GM23338 (cell line): ENCODE data around the gene OCEL1. TPM values are rescaled to one million over a fixed set of nuclear protein-coding genes. Genes with fewer than 3 reads are reported as not detected.
A peak's percentile ranks its signal among the peaks of the same experiment; 100 is the strongest.

Source experiments
- ATAC-seq: fragments of 200-7000 bp; cut with Tn5 transposase; 3 replicates; pipeline ENCODE4 v1.9.1; 2020
- DNase-seq: peaks from one replicate; pipeline ENCODE4 v3.0.0-alpha.2; 2015; ENCODE audit warnings: low spot score
- H2AFZ ChIP-seq: fragments of 200-600 bp; sonication (generic); 2 replicates; pipeline ENCODE4 v1.8.0; 2016; ENCODE audit warnings: antibody characterized with exemption, mild to moderate bottlenecking, moderate library complexity
- H3F3A ChIP-seq: fragments of 200-600 bp; sonication (generic); replicated peaks from 2 replicates; pipeline ENCODE4 v1.8.0; 2017; ENCODE audit warnings: antibody characterized with exemption, mixed run types, low read depth
- H3K27ac ChIP-seq: fragments of 200-600 bp; sonication (generic); 2 replicates; pipeline ENCODE4 v1.6.1; 2016; ENCODE audit warnings: low read depth
- H3K27me3 ChIP-seq: fragments of 200-600 bp; sonication (generic); 2 replicates; pipeline ENCODE4 v1.8.0; 2016; ENCODE audit warnings: mild to moderate bottlenecking, mixed run types, moderate library complexity; ENCODE audit not compliant: insufficient read depth
- H3K36me3 ChIP-seq: fragments of 200-600 bp; sonication (generic); 2 replicates; pipeline ENCODE4 v1.8.0; 2016; ENCODE audit warnings: mild to moderate bottlenecking; ENCODE audit not compliant: insufficient read depth
- H3K4me1 ChIP-seq: fragments of 200-600 bp; sonication (generic); 2 replicates; pipeline ENCODE4 v1.8.0; 2016; ENCODE audit warnings: mild to moderate bottlenecking, moderate library complexity; ENCODE audit not compliant: insufficient read depth
- H3K4me2 ChIP-seq: fragments of 200-600 bp; sonication (generic); 2 replicates; pipeline ENCODE4 v1.7.1; 2017; ENCODE audit warnings: mixed run types
- H3K4me3 ChIP-seq: fragments of 200-600 bp; sonication (generic); 2 replicates; pipeline ENCODE4 v1.6.1; 2016; ENCODE audit warnings: mixed run types
- H3K79me2 ChIP-seq: fragments of 200-600 bp; sonication (generic); replicated peaks from 2 replicates; pipeline ENCODE4 v1.8.0; 2017; ENCODE audit warnings: mild to moderate bottlenecking; ENCODE audit not compliant: insufficient read depth
- H3K9me2 ChIP-seq: fragments of 200-600 bp; sonication (generic); 2 replicates; pipeline ENCODE4 v1.8.0; 2017; ENCODE audit not compliant: insufficient read depth
- H4K20me1 ChIP-seq: fragments of 200-600 bp; sonication (generic); replicated peaks from 2 replicates; pipeline ENCODE4 v1.8.0; 2017; ENCODE audit warnings: mild to moderate bottlenecking; ENCODE audit not compliant: insufficient read depth
- H3K27ac Mint-ChIP-seq: 2 replicates; pipeline ENCODE4 v1.8.0; 2020; ENCODE audit warnings: inconsistent platforms, mild to moderate bottlenecking, moderate library complexity, mixed read lengths
- H3K27me3 Mint-ChIP-seq: 3 replicates; pipeline ENCODE4 v1.8.0; 2022; ENCODE audit warnings: low read depth, mild to moderate bottlenecking, moderate library complexity, mixed read lengths, inconsistent platforms; ENCODE audit not compliant: insufficient read depth, poor library complexity
- H3K36me3 Mint-ChIP-seq: 3 replicates; pipeline ENCODE4 v1.8.0; 2021; ENCODE audit warnings: low read depth, mild to moderate bottlenecking, inconsistent platforms, moderate library complexity, mixed read lengths
- H3K4me1 Mint-ChIP-seq: 3 replicates; pipeline ENCODE4 v1.8.0; 2020; ENCODE audit warnings: mild to moderate bottlenecking, inconsistent platforms, mixed read lengths
- H3K4me3 Mint-ChIP-seq: 3 replicates; pipeline ENCODE4 v1.8.0; 2021; ENCODE audit warnings: moderate library complexity, mild to moderate bottlenecking, inconsistent platforms, mixed read lengths
- H3K9me3 Mint-ChIP-seq: 3 replicates; pipeline ENCODE4 v1.8.0; 2020; ENCODE audit warnings: moderate library complexity, mild to moderate bottlenecking, inconsistent platforms, mixed read lengths
- CREB1 ChIP-seq: fragments of 250-450 bp; sonication (Bioruptor Pico); IDR thresholded peaks from 2 replicates; pipeline ENCODE4 v1.5.0; 2020; ENCODE audit warnings: low read depth, mild to moderate bottlenecking, moderate library complexity
- ETS1 ChIP-seq: IDR thresholded peaks from 2 replicates; pipeline ENCODE4 v1.6.1; 2016; ENCODE audit warnings: antibody characterized with exemption
- JUNB ChIP-seq: IDR thresholded peaks from one replicate; pipeline ENCODE4 v1.6.1; 2016; ENCODE audit warnings: antibody characterized with exemption; ENCODE audit not compliant: unreplicated experiment
- NANOG ChIP-seq: IDR thresholded peaks from 2 replicates; pipeline ENCODE4 v1.6.1; 2016; ENCODE audit warnings: antibody characterized with exemption, borderline replicate concordance
- POLR2AphosphoS5 ChIP-seq: IDR thresholded peaks from 2 replicates; pipeline ENCODE4 v1.6.1; 2016; ENCODE audit warnings: antibody characterized with exemption, low read depth
- STAT1 ChIP-seq: IDR thresholded peaks from one replicate; pipeline ENCODE4 v1.6.1; 2016; ENCODE audit warnings: antibody characterized with exemption; ENCODE audit not compliant: unreplicated experiment
- ZNF331 ChIP-seq: fragments of 250-450 bp; sonication (Bioruptor Pico); IDR thresholded peaks from 2 replicates; pipeline ENCODE4 v1.5.0; 2020; ENCODE audit warnings: low read depth, mild to moderate bottlenecking, moderate library complexity
- polyA plus RNA-seq: library from polyadenylated mRNA; unstranded; fragments of >200 nt; fragmentation: Nextera tagmentation; extraction: Ambion mirVana; gene quantifications from 2 replicates; pipeline ENCODE4 v1.2.1, GENCODE V29; 2016
- total RNA-seq: library from RNA; depleted of rRNA; stranded (reverse); fragments of >200 nt; shearing (Covaris generic); gene quantifications from 2 replicates; pipeline ENCODE4 v1.2.3, GENCODE V29; 2014
- TF ChIP-seq, protein P1 (sequence below): IDR thresholded peaks from one replicate; pipeline ENCODE4 v1.6.1; 2018; ENCODE audit warnings: antibody characterized with exemption; ENCODE audit not compliant: unreplicated experiment

Gene OCEL1
- total and polyA plus RNA-seq, 2 experiments from 2014 or later = 12.7 to 47.4 TPM

DNA sequence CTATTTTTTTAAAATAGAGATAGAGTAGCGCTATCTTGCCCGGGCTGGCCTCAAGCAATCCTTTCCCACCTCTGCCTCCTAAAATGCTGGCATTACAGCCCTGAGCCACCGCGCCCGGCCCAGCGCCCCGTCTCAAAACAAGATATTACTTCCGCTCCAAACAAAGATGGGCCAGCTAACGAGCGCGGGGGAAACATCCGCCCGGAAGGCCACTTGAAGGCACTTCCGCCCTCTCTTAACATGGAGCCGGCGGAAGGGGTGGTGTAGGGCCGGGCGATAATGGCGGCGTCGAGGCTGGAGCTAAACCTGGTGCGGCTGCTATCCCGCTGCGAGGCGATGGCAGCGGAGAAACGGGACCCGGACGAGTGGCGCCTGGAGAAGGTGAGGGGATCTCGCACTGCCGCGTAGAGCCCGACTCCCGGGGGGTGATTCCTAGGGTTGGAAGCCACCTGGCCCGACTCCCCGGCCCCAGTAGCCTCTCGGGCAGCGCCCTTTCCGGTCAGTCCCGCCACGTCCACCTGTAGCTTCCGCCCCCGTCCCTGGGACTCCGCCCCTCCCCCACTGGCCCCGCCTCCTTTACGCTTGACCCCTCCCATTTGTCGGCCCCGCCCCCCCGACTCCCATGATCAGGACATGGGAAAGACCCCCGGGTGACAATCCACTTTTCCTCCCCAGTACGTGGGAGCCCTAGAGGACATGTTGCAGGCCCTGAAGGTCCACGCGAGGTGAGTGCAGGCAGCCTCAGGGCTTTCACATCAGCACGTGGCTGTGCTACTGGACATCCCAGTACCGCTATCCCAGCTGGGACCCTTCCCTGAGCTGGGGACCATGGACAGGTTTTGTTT, 10.7 kb upstream of the OCEL1 start, which contains the start of gene USE1:
USE1 (plus strand) TSS at position 231 of the 845 bp plus-strand sequence; CDS start at position 280, 49 bp downstream.
- Histone ChIP-seq H3K27me3 (no peaks in the 10 kb centered on the region), H3K4me2 (peak within 1 kb of the TSS; percentile 85), H2AFZ (0 out of 2 replicates have a peak within 1 kb of the TSS, but pooled peaks have one; percentile 78), H3K4me1 (no peaks in the 10 kb centered on the region; the same call in 1 of the 2 replicates), H3K79me2 (no peaks in the 10 kb centered on the region), H3K9me2 (no peaks in the 10 kb centered on the region), H3F3A (peaks cover 12% of the 10 kb centered on the region; the same call in 1 of the 2 replicates), H4K20me1 (no peaks in the 10 kb centered on the region), H3K27ac (peak within 1 kb of the TSS; percentile 89), H3K4me3 (peak within 1 kb of the TSS; percentile 68), H3K36me3 (peaks cover 5% of the 10 kb centered on the region; the same call in 1 of the 2 replicates)
- DNase-seq (peak; percentile 98), ATAC-seq (peak; percentile 94)
- H3K4me1 Mint-ChIP-seq = peaks cover 11% of the 10 kb centered on the region
- peak within 1 kb of the TSS; percentile 98 for H3K27ac Mint-ChIP-seq
- H3K27me3 Mint-ChIP-seq = peaks cover 13% of the 10 kb centered on the region
- H3K4me3 Mint-ChIP-seq = peak within 1 kb of the TSS; percentile 92
- no peak for TF ChIP-seq STAT1
- TF ChIP-seq NANOG = no peak
- TF ChIP-seq, protein P1, sequence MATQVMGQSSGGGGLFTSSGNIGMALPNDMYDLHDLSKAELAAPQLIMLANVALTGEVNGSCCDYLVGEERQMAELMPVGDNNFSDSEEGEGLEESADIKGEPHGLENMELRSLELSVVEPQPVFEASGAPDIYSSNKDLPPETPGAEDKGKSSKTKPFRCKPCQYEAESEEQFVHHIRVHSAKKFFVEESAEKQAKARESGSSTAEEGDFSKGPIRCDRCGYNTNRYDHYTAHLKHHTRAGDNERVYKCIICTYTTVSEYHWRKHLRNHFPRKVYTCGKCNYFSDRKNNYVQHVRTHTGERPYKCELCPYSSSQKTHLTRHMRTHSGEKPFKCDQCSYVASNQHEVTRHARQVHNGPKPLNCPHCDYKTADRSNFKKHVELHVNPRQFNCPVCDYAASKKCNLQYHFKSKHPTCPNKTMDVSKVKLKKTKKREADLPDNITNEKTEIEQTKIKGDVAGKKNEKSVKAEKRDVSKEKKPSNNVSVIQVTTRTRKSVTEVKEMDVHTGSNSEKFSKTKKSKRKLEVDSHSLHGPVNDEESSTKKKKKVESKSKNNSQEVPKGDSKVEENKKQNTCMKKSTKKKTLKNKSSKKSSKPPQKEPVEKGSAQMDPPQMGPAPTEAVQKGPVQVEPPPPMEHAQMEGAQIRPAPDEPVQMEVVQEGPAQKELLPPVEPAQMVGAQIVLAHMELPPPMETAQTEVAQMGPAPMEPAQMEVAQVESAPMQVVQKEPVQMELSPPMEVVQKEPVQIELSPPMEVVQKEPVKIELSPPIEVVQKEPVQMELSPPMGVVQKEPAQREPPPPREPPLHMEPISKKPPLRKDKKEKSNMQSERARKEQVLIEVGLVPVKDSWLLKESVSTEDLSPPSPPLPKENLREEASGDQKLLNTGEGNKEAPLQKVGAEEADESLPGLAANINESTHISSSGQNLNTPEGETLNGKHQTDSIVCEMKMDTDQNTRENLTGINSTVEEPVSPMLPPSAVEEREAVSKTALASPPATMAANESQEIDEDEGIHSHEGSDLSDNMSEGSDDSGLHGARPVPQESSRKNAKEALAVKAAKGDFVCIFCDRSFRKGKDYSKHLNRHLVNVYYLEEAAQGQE = peak; percentile 41
- no peak for TF ChIP-seq ZNF331
- TF ChIP-seq POLR2AphosphoS5 = peak; percentile 68
- TF ChIP-seq CREB1 (CRISPR knock-in tag) = 0 out of 2 replicates have a peak, but pooled peaks have one; percentile 32
- TF ChIP-seq ETS1 = peak; percentile 93
- no peaks in the 10 kb centered on the region; the same call in 2 of the 3 replicates for H3K9me3 Mint-ChIP-seq
- H3K36me3 Mint-ChIP-seq = peaks cover 34% of the 10 kb centered on the region

- Mint-ChIP-seq H3K4me1 (peaks cover 11% of the 10 kb centered on the region), H3K4me3 (peak overlapping the region; percentile 92), H3K27me3 (peaks cover 13% of the 10 kb centered on the region), H3K9me3 (no peaks in the 10 kb centered on the region; the same call in 2 of the 3 replicates), H3K27ac (no peak overlapping the region; the same call in 1 of the 2 replicates), H3K36me3 (peaks cover 33% of the 10 kb centered on the region)
- H3K27ac ChIP-seq = peak overlapping the region; percentile 78; the same call in 1 of the 2 replicates
- peak overlapping the region; percentile 68 for H3K4me3 ChIP-seq
- H3K4me2 ChIP-seq = peak overlapping the region; percentile 85
- H3K9me2 ChIP-seq = no peaks in the 10 kb centered on the region
- H3K27me3 ChIP-seq = no peaks in the 10 kb centered on the region
- ATAC-seq (no peak), DNase-seq (no peak)
- peaks cover 5% of the 10 kb centered on the region; the same call in 1 of the 2 replicates for H3K36me3 ChIP-seq
- H4K20me1 ChIP-seq = no peaks in the 10 kb centered on the region
- H3F3A ChIP-seq = 0 out of 2 replicates have a peak, but pooled peaks cover 10% of the 10 kb centered on the region
- no peaks in the 10 kb centered on the region for H3K79me2 ChIP-seq
- 0 out of 2 replicates have a peak overlapping the region, but pooled peaks have one; percentile 78 for H2AFZ ChIP-seq
- no peaks in the 10 kb centered on the region for H3K4me1 ChIP-seq
- TF ChIP-seq JUNB = no peak
These were observed 9.9 kb upstream of the OCEL1 start for GRCh38 chr19:17216058-17216670.
